MM.1S (cell line): ENCODE data around the gene TMEM244.

Experiments used
- DNase-seq: peaks from one replicate; pipeline ENCODE4 v3.0.0-alpha.2; 2015
- H2AFZ ChIP-seq: fragments of 300-600 bp; sonication (generic); 2 replicates; pipeline ENCODE4 v1.6.0; 2016; ENCODE audit warnings: antibody characterized with exemption, low read length
- H3F3A ChIP-seq: fragments of 300-600 bp; sonication (generic); 2 replicates; pipeline ENCODE4 v1.6.1; 2016; ENCODE audit warnings: mild to moderate bottlenecking, antibody characterized with exemption, low read length, moderate library complexity, mixed read lengths; ENCODE audit not compliant: insufficient read depth
- H3K27ac ChIP-seq: fragments of 300-600 bp; sonication (generic); 2 replicates; pipeline ENCODE4 v1.5.1; 2016; ENCODE audit warnings: mild to moderate bottlenecking, low read length
- H3K27me3 ChIP-seq: fragments of 300-600 bp; sonication (generic); replicated peaks from 2 replicates; pipeline ENCODE4 v1.6.0; 2016; ENCODE audit warnings: low read length; ENCODE audit not compliant: insufficient read depth
- H3K36me3 ChIP-seq: fragments of 300-600 bp; sonication (generic); replicated peaks from 2 replicates; pipeline ENCODE4 v1.6.1; 2016; ENCODE audit warnings: mild to moderate bottlenecking, low read length, mixed read lengths; ENCODE audit not compliant: insufficient read depth
- H3K4me1 ChIP-seq: fragments of 300-600 bp; sonication (generic); 2 replicates; pipeline ENCODE4 v1.6.1; 2016; ENCODE audit warnings: low read length, mixed read lengths
- H3K4me2 ChIP-seq: fragments of 300-600 bp; sonication (generic); 2 replicates; pipeline ENCODE4 v1.6.0; 2016; ENCODE audit warnings: low read depth, low read length
- H3K4me3 ChIP-seq: fragments of 300-600 bp; sonication (generic); 2 replicates; pipeline ENCODE4 v1.5.1; 2016; ENCODE audit warnings: low read length, mixed read lengths
- H3K79me2 ChIP-seq: fragments of 300-600 bp; sonication (generic); 2 replicates; pipeline ENCODE4 v1.6.1; 2016; ENCODE audit warnings: mixed run types, low read length, mixed read lengths
- H3K9ac ChIP-seq: fragments of 300-600 bp; sonication (generic); 2 replicates; pipeline ENCODE4 v1.6.1; 2016; ENCODE audit warnings: low read length, mixed read lengths
- H3K9me2 ChIP-seq: fragments of 300-600 bp; sonication (generic); replicated peaks from 2 replicates; pipeline ENCODE4 v1.6.1; 2016; ENCODE audit warnings: mild to moderate bottlenecking, low read length, mixed read lengths; ENCODE audit not compliant: insufficient read depth
- H3K9me3 ChIP-seq: fragments of 300-600 bp; sonication (generic); replicated peaks from 2 replicates; pipeline ENCODE4 v1.6.1; 2016; ENCODE audit warnings: mild to moderate bottlenecking, low read length, mixed read lengths; ENCODE audit not compliant: insufficient read depth
- H4K20me1 ChIP-seq: fragments of 300-600 bp; sonication (generic); 2 replicates; pipeline ENCODE4 v1.6.1; 2016; ENCODE audit warnings: mild to moderate bottlenecking, low read length, moderate library complexity, mixed read lengths; ENCODE audit not compliant: insufficient read depth
- CTCF ChIP-seq: fragments of 300-600 bp; sonication (generic); IDR thresholded peaks from 2 replicates; pipeline ENCODE4 v1.5.1; 2016; ENCODE audit warnings: antibody characterized with exemption, low read length, mixed read lengths
- EZH2 ChIP-seq: fragments of 300-600 bp; sonication (generic); optimal IDR thresholded peaks from 2 replicates; pipeline ENCODE3; 2017; ENCODE audit warnings: low read depth, mild to moderate bottlenecking, antibody characterized with exemption, low read length, mixed read lengths
- EZH2phosphoT487 ChIP-seq: fragments of 300-600 bp; sonication (generic); IDR thresholded peaks from 2 replicates; pipeline ENCODE4 v1.6.1; 2018; ENCODE audit warnings: antibody characterized with exemption, low read length

TMEM244 gene

GRCh38 chr6:129801909-129802308 is 59.2 kb downstream of the TMEM244 start:
- no peak overlapping the region for H3K9ac ChIP-seq
- no peaks in the 10 kb centered on the region for H3K9me3 ChIP-seq
- H3K4me1 ChIP-seq = no peaks in the 10 kb centered on the region
- no peaks in the 10 kb centered on the region for H3K79me2 ChIP-seq
- DNase-seq = no peak
- H3K36me3 ChIP-seq = no peaks in the 10 kb centered on the region
- no peaks in the 10 kb centered on the region for H3F3A ChIP-seq
- no peaks in the 10 kb centered on the region for H4K20me1 ChIP-seq
- no peak overlapping the region for H3K4me2 ChIP-seq
- no peak overlapping the region for H2AFZ ChIP-seq
- H3K4me3 ChIP-seq = no peak overlapping the region
- no peak for TF ChIP-seq EZH2
- TF ChIP-seq EZH2phosphoT487 = no peak
- no peak for TF ChIP-seq CTCF
- no peaks in the 10 kb centered on the region for H3K9me2 ChIP-seq
- H3K27ac ChIP-seq = no peak overlapping the region
- H3K27me3 ChIP-seq = no peaks in the 10 kb centered on the region

- Histone ChIP-seq H3K27me3 (no peaks in the 10 kb centered on the region), H3K9me2 (no peaks in the 10 kb centered on the region), H3K9ac (no peak overlapping the region), H3K4me3 (no peak overlapping the region), H3K27ac (no peak overlapping the region), H3K9me3 (no peaks in the 10 kb centered on the region), H3K36me3 (no peaks in the 10 kb centered on the region), H3K79me2 (no peaks in the 10 kb centered on the region), H2AFZ (no peak overlapping the region), H3K4me1 (no peaks in the 10 kb centered on the region), H3K4me2 (no peak overlapping the region), H4K20me1 (no peaks in the 10 kb centered on the region), H3F3A (no peaks in the 10 kb centered on the region)
- no peak for TF ChIP-seq EZH2
- no peak for TF ChIP-seq CTCF
- no peak for TF ChIP-seq EZH2phosphoT487
- no peak for DNase-seq
Measured at GRCh38 chr6:129795261-129795660, 65.9 kb downstream of the TMEM244 start.

GRCh38 chr6:129793447-129793846 is 67.7 kb downstream of the TMEM244 start:
- no peaks in the 10 kb centered on the region for H4K20me1 ChIP-seq
- no peaks in the 10 kb centered on the region for H3K27me3 ChIP-seq
- no peak overlapping the region for H2AFZ ChIP-seq
- no peaks in the 10 kb centered on the region for H3K4me1 ChIP-seq
- H3K4me3 ChIP-seq = no peak overlapping the region
- DNase-seq = no peak
- no peak overlapping the region for H3K4me2 ChIP-seq
- H3K27ac ChIP-seq = no peak overlapping the region
- H3K9me2 ChIP-seq = no peaks in the 10 kb centered on the region
- no peaks in the 10 kb centered on the region for H3K36me3 ChIP-seq
- no peak overlapping the region for H3K9ac ChIP-seq
- H3K79me2 ChIP-seq = no peaks in the 10 kb centered on the region
- TF ChIP-seq EZH2phosphoT487 = no peak
- no peak for TF ChIP-seq CTCF
- no peak for TF ChIP-seq EZH2
- no peaks in the 10 kb centered on the region for H3F3A ChIP-seq
- H3K9me3 ChIP-seq = no peaks in the 10 kb centered on the region
